ENCODE data around the gene EP400. TPM values are rescaled to one million over a fixed set of nuclear protein-coding genes. Genes with fewer than 3 reads are reported as not detected.

Gene EP400
- total RNA-seq, 1 experiment from 2014 or later: 3.7 TPM

- DNase-seq (ENCODE audit: low read depth): no peak
These were observed 37.8 kb downstream of the EP400 start for GRCh38 chr12:131987552-131987951.

- no peak for DNase-seq (ENCODE audit: low read depth)
These were observed 38.5 kb downstream of the EP400 start for GRCh38 chr12:131988054-131988796.

GRCh38 chr12:131989021-131989420 lies 39.3 kb downstream of the EP400 start:
- no peak for DNase-seq (ENCODE audit: low read depth)

GRCh38 chr12:131990066-131990979 lies 40.6 kb downstream of the EP400 start:
- DNase-seq (ENCODE audit: low read depth): no peak

- no peak for DNase-seq (ENCODE audit: low read depth)
These were observed 41.2 kb downstream of the EP400 start for GRCh38 chr12:131990980-131991305.

- DNase-seq (ENCODE audit: low read depth): no peak
These were observed 42.2 kb downstream of the EP400 start for GRCh38 chr12:131991816-131992430.

GRCh38 chr12:131994589-131994988 lies 44.8 kb downstream of the EP400 start:
- no peak for DNase-seq (ENCODE audit: low read depth)

- DNase-seq (ENCODE audit: low read depth): no peak
These were observed 50.6 kb downstream of the EP400 start for GRCh38 chr12:132000286-132000872.

- peak; percentile 9 for DNase-seq (ENCODE audit: low read depth)
These were observed 54.1 kb downstream of the EP400 start for GRCh38 chr12:132003846-132004245.

- no peak for DNase-seq (ENCODE audit: low read depth)
These were observed 55.2 kb downstream of the EP400 start for GRCh38 chr12:132004946-132005345.

- no peak for DNase-seq (ENCODE audit: low read depth)
These were observed 56.4 kb downstream of the EP400 start for GRCh38 chr12:132006056-132006680.

- no peak for DNase-seq (ENCODE audit: low read depth)
These were observed 57.3 kb downstream of the EP400 start for GRCh38 chr12:132007041-132007440.

- DNase-seq (ENCODE audit: low read depth): no peak
These were observed 59.7 kb downstream of the EP400 start for GRCh38 chr12:132009336-132009859.

GRCh38 chr12:132012919-132013568 lies 63.3 kb downstream of the EP400 start:
- no peak for DNase-seq (ENCODE audit: low read depth)

- peak; percentile 71 for DNase-seq (ENCODE audit: low read depth)
These were observed 64.6 kb downstream of the EP400 start for GRCh38 chr12:132014092-132014914.

GRCh38 chr12:132014915-132015280 lies 65.2 kb downstream of the EP400 start:
- no peak for DNase-seq (ENCODE audit: low read depth)

GRCh38 chr12:132015686-132016430 lies 66.1 kb downstream of the EP400 start:
- DNase-seq (ENCODE audit: low read depth): no peak

GRCh38 chr12:132018193-132018916 lies 68.6 kb downstream of the EP400 start:
- DNase-seq (ENCODE audit: low read depth): peak; percentile 3

- DNase-seq (ENCODE audit: low read depth): no peak
These were observed 70.1 kb downstream of the EP400 start for GRCh38 chr12:132019891-132020290.

Data from RPMI7951 (cell line).